Activated CD8-positive, alpha-beta T cell treated with anti-CD3 and anti-CD28 coated beads, Interleukin-2, amount 10 ng/mL, durations not matched to agents 7 days and 5 days (primary cell): Measurements from ENCODE around the gene DELE1. TPM values are rescaled to one million over a fixed set of nuclear protein-coding genes. Genes with fewer than 3 reads are reported as not detected.
"Not testable (repeated sequence)": the region's sequence is repeated elsewhere in the genome, so short reads cannot be mapped to it uniquely, and the experiment has no call there.

Experiments used
- ATAC-seq: fragments of 150-1000 bp; cut with Tn5 transposase; one replicate; pipeline ENCODE4 v1.10.0; 2021; ENCODE audit warnings: moderate library complexity
- CTCF ChIA-PET: fragments of 350-600 bp; sonication (Branson Sonifier 250); formaldehyde crosslinking; loops from one replicate; lab custom pipeline; 2021; ENCODE audit warnings: antibody characterized with exemption; lab: Charles Lee
- POLR2A ChIA-PET: fragments of 350-600 bp; sonication (Branson Sonifier 250); formaldehyde crosslinking; loops from one replicate; lab custom pipeline; 2021; ENCODE audit warnings: antibody characterized with exemption; lab: Charles Lee
- DNase-seq: peaks from one replicate; pipeline ENCODE4 v3.0.0-alpha.2; 2020
- H3K27ac Mint-ChIP-seq: one replicate; pipeline ENCODE4 v1.8.0; 2021; ENCODE audit warnings: mild to moderate bottlenecking, mixed read lengths
- H3K27me3 Mint-ChIP-seq: one replicate; pipeline ENCODE4 v1.8.0; 2021; ENCODE audit warnings: low read depth, mixed read lengths
- H3K36me3 Mint-ChIP-seq: one replicate; pipeline ENCODE4 v1.8.0; 2021; ENCODE audit warnings: low read depth, mixed read lengths
- H3K4me1 Mint-ChIP-seq: one replicate; pipeline ENCODE4 v1.8.0; 2021; ENCODE audit warnings: low read depth, mixed read lengths
- H3K4me3 Mint-ChIP-seq: one replicate; pipeline ENCODE4 v1.8.0; 2021; ENCODE audit warnings: mild to moderate bottlenecking, mixed read lengths
- H3K9me3 Mint-ChIP-seq: one replicate; pipeline ENCODE4 v1.8.0; 2022; ENCODE audit warnings: mixed read lengths; ENCODE audit not compliant: insufficient read depth
- total RNA-seq, 2 experiments: library from RNA; stranded (reverse); gene quantifications; one replicate each; pipeline ENCODE4 v1.2.3, GENCODE V29; 2021

DELE1 gene
- total RNA-seq, 2 experiments from 2014 or later = 65.7 to 65.8 TPM

GRCh38 chr5:141914199-141914743, 9.4 kb upstream of the DELE1 start:
- ChIA-PET CTCF (interaction anchor here (0.8 to 5.3 kb wide), 10 partner anchors 8 to 222 kb away, joined by 3 to 44 read pairs (median 6); partner anchors contain the start of gene PCDH12), POLR2A (interaction anchor here (1.6 kb wide), 1 partner anchor 9 kb away, joined by 6 read pairs; the partner anchor contains the start of gene DELE1)
- Mint-ChIP-seq H3K27ac (no peak overlapping the region), H3K27me3 (peaks cover 47% of the 10 kb centered on the region), H3K4me1 (peaks cover 8% of the 10 kb centered on the region), H3K4me3 (peak overlapping the region; percentile 14), H3K9me3 (no peaks in the 10 kb centered on the region), H3K36me3 (no peaks in the 10 kb centered on the region)
- DNase-seq (no peak), ATAC-seq (peak; percentile 88)

- no peak overlapping the region for H3K4me3 Mint-ChIP-seq
- H3K4me1 Mint-ChIP-seq = peaks cover 8% of the 10 kb centered on the region
Observed at GRCh38 chr5:141914797-141915196, 8.9 kb upstream of the DELE1 start.

GRCh38 chr5:141915881-141916336, 7.8 kb upstream of the DELE1 start:
- no peak for ATAC-seq
- Mint-ChIP-seq H3K27me3 (peaks cover 47% of the 10 kb centered on the region), H3K4me1 (peaks cover 8% of the 10 kb centered on the region), H3K9me3 (no peaks in the 10 kb centered on the region), H3K4me3 (no peak overlapping the region), H3K36me3 (no peaks in the 10 kb centered on the region), H3K27ac (no peak overlapping the region)
- POLR2A ChIA-PET = no interaction called here
- no peak for DNase-seq
- CTCF ChIA-PET = interaction anchor here (0.9 to 5.3 kb wide), 13 partner anchors 8 to 264 kb away, joined by 3 to 44 read pairs (median 3); partner anchors contain the start of genes DELE1, PCDH12 and RNF14

More at GRCh38 chr5:141914797-141915196, 8.9 kb upstream of the DELE1 start:
- Mint-ChIP-seq H3K27ac (no peak overlapping the region), H3K27me3 (peaks cover 47% of the 10 kb centered on the region), H3K9me3 (no peaks in the 10 kb centered on the region), H3K36me3 (no peaks in the 10 kb centered on the region)
- POLR2A ChIA-PET = interaction anchor here (1.6 kb wide), 1 partner anchor 9 kb away, joined by 6 read pairs; the partner anchor contains the start of gene DELE1
- ATAC-seq = no peak
- DNase-seq = no peak
- CTCF ChIA-PET = interaction anchor here (0.8 to 5.3 kb wide), 9 partner anchors 7 to 263 kb away, joined by 3 to 44 read pairs (median 7); partner anchors contain the start of genes GNPDA1 and PCDH12

GRCh38 chr5:141916522-141916921, 7.1 kb upstream of the DELE1 start:
- ATAC-seq (no peak), DNase-seq (no peak)
- no peak overlapping the region for H3K4me3 Mint-ChIP-seq
- peaks cover 8% of the 10 kb centered on the region for H3K4me1 Mint-ChIP-seq
- ChIA-PET POLR2A (no interaction called here), CTCF (interaction anchor here (1.0 to 5.3 kb wide), 8 partner anchors 10 to 247 kb away, joined by 3 to 44 read pairs (median 4); partner anchors contain the start of gene PCDH12)
- peaks cover 47% of the 10 kb centered on the region for H3K27me3 Mint-ChIP-seq
- no peaks in the 10 kb centered on the region for H3K9me3 Mint-ChIP-seq
- H3K36me3 Mint-ChIP-seq = no peaks in the 10 kb centered on the region
- no peak overlapping the region for H3K27ac Mint-ChIP-seq

GRCh38 chr5:141917760-141918159, 5.9 kb upstream of the DELE1 start:
- Mint-ChIP-seq H3K27me3 (peaks cover 44% of the 10 kb centered on the region), H3K36me3 (no peaks in the 10 kb centered on the region), H3K9me3 (no peaks in the 10 kb centered on the region), H3K4me3 (no peak overlapping the region), H3K27ac (no peak overlapping the region), H3K4me1 (peaks cover 11% of the 10 kb centered on the region)
- ATAC-seq (no peak), DNase-seq (no peak)
- POLR2A ChIA-PET = no interaction called here
- CTCF ChIA-PET = interaction anchor here (0.9 to 7.7 kb wide), 6 partner anchors 12 to 226 kb away, joined by 3 to 59 read pairs (median 4); partner anchors contain the start of genes PCDH12 and RNF14

- POLR2A ChIA-PET = no interaction called here
- Mint-ChIP-seq H3K4me3 (no peak overlapping the region), H3K36me3 (peaks cover 3% of the 10 kb centered on the region), H3K9me3 (no peaks in the 10 kb centered on the region), H3K27ac (no peak overlapping the region), H3K4me1 (peaks cover 16% of the 10 kb centered on the region), H3K27me3 (peaks cover 31% of the 10 kb centered on the region)
- CTCF ChIA-PET = interaction anchor here (0.6 to 7.7 kb wide), 4 partner anchors 40 to 228 kb away, joined by 3 to 59 read pairs (median 7); no protein-coding TSS in a partner anchor
- DNase-seq (no peak), ATAC-seq (no peak)
Observed at GRCh38 chr5:141919218-141920119, 4.2 kb upstream of the DELE1 start.

GRCh38 chr5:141920771-141921170, 2.9 kb upstream of the DELE1 start:
- ChIA-PET POLR2A (interaction anchor here (0.7 kb wide), 1 partner anchor 34 kb away, joined by 3 read pairs; no protein-coding TSS in a partner anchor), CTCF (interaction anchor here (1.3 to 7.7 kb wide), 3 partner anchors 37 to 229 kb away, joined by 3 to 59 read pairs (median 4); partner anchors contain the start of gene PCDH12)
- no peak for DNase-seq
- Mint-ChIP-seq H3K27ac (no peak overlapping the region), H3K36me3 (peaks cover 8% of the 10 kb centered on the region), H3K27me3 (peaks cover 19% of the 10 kb centered on the region), H3K4me1 (peaks cover 21% of the 10 kb centered on the region), H3K4me3 (no peak overlapping the region), H3K9me3 (no peaks in the 10 kb centered on the region)
- ATAC-seq = no peak

- Mint-ChIP-seq H3K4me3 (peak overlapping the region; percentile 91), H3K4me1 (peaks cover 35% of the 10 kb centered on the region), H3K27ac (peak overlapping the region; percentile 93), H3K36me3 (peaks cover 25% of the 10 kb centered on the region)
- not testable (repeated sequence) for H3K9me3 Mint-ChIP-seq, DNase-seq, H3K27me3 Mint-ChIP-seq, ATAC-seq
- CTCF ChIA-PET = interaction anchor here (0.8 to 7.7 kb wide), 16 partner anchors 7 to 331 kb away, joined by 3 to 59 read pairs (median 3); partner anchors contain the start of genes PCDH12 and RNF14
- POLR2A ChIA-PET = interaction anchor here (0.6 to 1.9 kb wide), 19 partner anchors 9 to 240 kb away, joined by 3 to 27 read pairs (median 5); partner anchors contain the start of genes NDFIP1, PCDH12 and RNF14
Observed at GRCh38 chr5:141922827-141923447, 734 bp upstream of the DELE1 start.

GRCh38 chr5:141926434-141926833, 2.8 kb downstream of the DELE1 start:
- Mint-ChIP-seq H3K36me3 (peaks cover 47% of the 10 kb centered on the region), H3K27me3 (no peaks in the 10 kb centered on the region), H3K27ac (no peak overlapping the region), H3K9me3 (no peaks in the 10 kb centered on the region), H3K4me1 (peaks cover 41% of the 10 kb centered on the region), H3K4me3 (no peak overlapping the region)
- ATAC-seq (no peak), DNase-seq (no peak)
- POLR2A ChIA-PET = no interaction called here
- CTCF ChIA-PET = interaction anchor here (1.0 to 1.1 kb wide), 2 partner anchors 34 to 43 kb away, joined by 3 to 4 read pairs; no protein-coding TSS in a partner anchor

- Mint-ChIP-seq H3K9me3 (no peaks in the 10 kb centered on the region), H3K36me3 (peaks cover 58% of the 10 kb centered on the region)
Observed at GRCh38 chr5:141928051-141928450, 4.4 kb downstream of the DELE1 start.

More at GRCh38 chr5:141928051-141928450, 4.4 kb downstream of the DELE1 start:
- Mint-ChIP-seq H3K4me3 (no peak overlapping the region), H3K4me1 (peaks cover 35% of the 10 kb centered on the region), H3K27me3 (no peaks in the 10 kb centered on the region), H3K27ac (no peak overlapping the region)
- ChIA-PET CTCF (no interaction called here), POLR2A (no interaction called here)
- DNase-seq = no peak
- no peak for ATAC-seq
